ENCODE data around the gene NKPD1. TPM values are rescaled to one million over a fixed set of nuclear protein-coding genes. Genes with fewer than 3 reads are reported as not detected.

Gene NKPD1
- total and polyA plus RNA-seq, 3 donors from 2014 or later: 1.0 to 4.2 (median 1.3) TPM

DNA sequence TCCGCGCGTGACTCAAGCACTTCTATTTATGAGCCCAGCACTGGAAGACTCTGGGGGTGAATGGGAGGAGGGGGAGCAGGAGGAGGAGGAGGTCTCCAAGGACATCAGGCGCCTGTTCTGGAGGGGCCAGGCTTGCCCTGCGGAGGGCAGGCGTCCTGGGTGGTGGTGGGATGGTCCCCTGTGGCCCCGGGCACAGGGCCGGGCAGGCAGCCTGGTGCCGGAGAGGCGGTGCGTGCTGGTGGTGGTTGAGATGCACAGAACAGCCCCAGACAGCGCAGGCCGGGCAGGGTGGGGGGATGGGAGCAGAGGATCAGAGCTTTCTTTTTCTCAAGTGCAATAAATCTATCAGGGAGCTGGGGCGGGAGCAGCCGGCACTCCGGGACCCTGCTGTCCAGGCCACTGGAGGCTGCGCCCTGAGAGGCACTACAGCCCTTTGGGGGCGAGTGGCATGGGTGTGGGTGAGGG is 14.0 kb downstream of the NKPD1 start:
- intact Hi-C loops (cut with DNase I; ENCODE audit: low total_unique reads): no loop called here
- Histone ChIP-seq H3K27me3 (no peaks in the 10 kb centered on the region), H3K4me1 (peaks cover 7% of the 10 kb centered on the region), H3K36me3 (ENCODE audit: low read depth, missing control alignments) (no peaks in the 10 kb centered on the region), H3K4me3 (no peak overlapping the region), H3K27ac (no peak overlapping the region), H3K9me3 (no peaks in the 10 kb centered on the region)
- no peak for DNase-seq
- 84 to 91% methylated on average over 15 to 18 of the region's 18 CpGs for WGBS, 2 donors
- no peak for TF ChIP-seq POLR2A (IDR thresholded peaks at IDR 0.05)
- TF ChIP-seq, protein P1, sequence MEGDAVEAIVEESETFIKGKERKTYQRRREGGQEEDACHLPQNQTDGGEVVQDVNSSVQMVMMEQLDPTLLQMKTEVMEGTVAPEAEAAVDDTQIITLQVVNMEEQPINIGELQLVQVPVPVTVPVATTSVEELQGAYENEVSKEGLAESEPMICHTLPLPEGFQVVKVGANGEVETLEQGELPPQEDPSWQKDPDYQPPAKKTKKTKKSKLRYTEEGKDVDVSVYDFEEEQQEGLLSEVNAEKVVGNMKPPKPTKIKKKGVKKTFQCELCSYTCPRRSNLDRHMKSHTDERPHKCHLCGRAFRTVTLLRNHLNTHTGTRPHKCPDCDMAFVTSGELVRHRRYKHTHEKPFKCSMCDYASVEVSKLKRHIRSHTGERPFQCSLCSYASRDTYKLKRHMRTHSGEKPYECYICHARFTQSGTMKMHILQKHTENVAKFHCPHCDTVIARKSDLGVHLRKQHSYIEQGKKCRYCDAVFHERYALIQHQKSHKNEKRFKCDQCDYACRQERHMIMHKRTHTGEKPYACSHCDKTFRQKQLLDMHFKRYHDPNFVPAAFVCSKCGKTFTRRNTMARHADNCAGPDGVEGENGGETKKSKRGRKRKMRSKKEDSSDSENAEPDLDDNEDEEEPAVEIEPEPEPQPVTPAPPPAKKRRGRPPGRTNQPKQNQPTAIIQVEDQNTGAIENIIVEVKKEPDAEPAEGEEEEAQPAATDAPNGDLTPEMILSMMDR (IDR thresholded peaks at IDR 0.05): no peak

DNA sequence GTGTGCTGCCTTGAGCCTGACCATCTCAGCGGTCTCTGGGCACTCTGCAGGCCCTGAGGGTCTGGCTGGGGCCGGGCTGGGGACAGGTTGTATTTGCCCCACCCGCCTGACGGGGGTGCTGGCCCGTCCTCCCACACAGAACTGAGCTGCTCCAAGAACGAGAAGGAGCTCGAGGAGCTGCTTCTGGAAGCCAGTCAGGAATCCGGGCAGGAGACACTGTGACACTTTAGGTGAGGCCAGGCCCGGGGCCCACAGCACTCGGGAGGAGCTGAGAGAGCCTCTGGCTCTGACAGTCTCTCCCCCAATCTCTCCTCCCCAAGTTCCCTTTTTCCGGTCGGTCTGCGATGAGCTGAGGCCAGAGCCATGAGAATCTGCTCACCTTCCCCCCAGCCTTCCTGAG is 14.5 kb downstream of the NKPD1 start:
- intact Hi-C loops (cut with DNase I; ENCODE audit: low total_unique reads): no loop called here
- Histone ChIP-seq H3K27ac (no peak overlapping the region), H3K4me1 (peaks cover 7% of the 10 kb centered on the region), H3K36me3 (ENCODE audit: low read depth, missing control alignments) (no peaks in the 10 kb centered on the region), H3K4me3 (no peak overlapping the region), H3K27me3 (no peaks in the 10 kb centered on the region), H3K9me3 (no peaks in the 10 kb centered on the region)
- DNase-seq: peak; percentile 25
- TF ChIP-seq, protein P1 (IDR thresholded peaks at IDR 0.05): no peak
- no peak for TF ChIP-seq POLR2A (IDR thresholded peaks at IDR 0.05)
- 60 to 80% methylated on average over 1 to 10 of the region's 13 CpGs for WGBS, 2 donors

DNA sequence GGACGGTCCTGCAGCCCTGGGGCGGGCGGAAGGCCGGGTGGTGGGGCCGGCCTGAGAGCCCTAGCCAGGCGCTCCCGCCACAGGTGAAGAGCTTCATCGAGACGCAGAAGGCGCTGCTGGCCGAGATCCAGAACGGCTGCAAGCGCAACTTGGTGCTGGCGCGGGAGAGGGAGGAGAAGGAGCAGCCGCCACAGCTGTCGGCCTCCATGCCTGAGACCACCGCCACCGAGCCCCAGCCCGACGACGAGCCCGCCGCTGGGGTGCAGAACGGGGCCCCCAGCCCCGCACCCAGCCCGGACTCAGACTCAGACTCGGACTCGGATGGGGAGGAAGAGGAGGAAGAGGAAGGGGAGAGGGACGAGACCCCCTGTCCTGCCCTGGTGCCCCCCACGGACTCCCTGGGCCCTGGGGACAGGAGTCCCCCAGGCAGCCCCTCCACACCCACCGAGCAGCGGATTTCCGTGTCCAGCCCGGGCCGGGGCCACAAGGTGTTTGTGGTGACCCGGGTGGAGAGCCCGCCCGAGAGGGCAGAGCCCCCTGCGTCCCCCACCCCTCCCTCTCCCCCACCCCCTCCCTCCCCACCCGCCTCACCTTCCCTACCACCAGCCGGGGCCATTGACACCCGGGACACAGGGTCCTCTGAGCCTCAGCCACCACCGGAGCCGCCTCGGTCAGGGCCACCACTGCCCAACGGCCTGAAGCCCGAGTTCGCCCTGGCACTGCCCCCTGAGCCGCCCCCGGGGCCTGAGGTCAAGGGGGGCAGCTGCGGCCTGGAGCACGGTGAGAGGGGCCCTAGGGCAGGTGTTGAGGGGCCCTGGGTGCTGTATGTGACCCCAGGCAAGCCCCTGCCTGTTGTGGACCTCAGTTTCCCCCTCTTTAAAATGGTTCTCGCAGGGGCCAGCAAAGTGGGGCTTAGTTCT is 15.3 kb downstream of the NKPD1 start:
- no peaks in the 10 kb centered on the region for H3K9me3 ChIP-seq
- TF ChIP-seq POLR2A (IDR thresholded peaks at IDR 0.05): no peak
- TF ChIP-seq, protein P1 (IDR thresholded peaks at IDR 0.05): no peak
- H3K27ac ChIP-seq: no peak overlapping the region
- DNase-seq: no peak
- intact Hi-C loops (cut with DNase I; ENCODE audit: low total_unique reads): no loop called here
- H3K36me3 ChIP-seq (ENCODE audit: low read depth, missing control alignments): no peaks in the 10 kb centered on the region
- no peaks in the 10 kb centered on the region for H3K27me3 ChIP-seq
- WGBS, 2 donors: 51 to 92% methylated on average over 14 to 33 of the region's 54 CpGs
- no peak overlapping the region for H3K4me3 ChIP-seq
- H3K4me1 ChIP-seq: peaks cover 7% of the 10 kb centered on the region

DNA sequence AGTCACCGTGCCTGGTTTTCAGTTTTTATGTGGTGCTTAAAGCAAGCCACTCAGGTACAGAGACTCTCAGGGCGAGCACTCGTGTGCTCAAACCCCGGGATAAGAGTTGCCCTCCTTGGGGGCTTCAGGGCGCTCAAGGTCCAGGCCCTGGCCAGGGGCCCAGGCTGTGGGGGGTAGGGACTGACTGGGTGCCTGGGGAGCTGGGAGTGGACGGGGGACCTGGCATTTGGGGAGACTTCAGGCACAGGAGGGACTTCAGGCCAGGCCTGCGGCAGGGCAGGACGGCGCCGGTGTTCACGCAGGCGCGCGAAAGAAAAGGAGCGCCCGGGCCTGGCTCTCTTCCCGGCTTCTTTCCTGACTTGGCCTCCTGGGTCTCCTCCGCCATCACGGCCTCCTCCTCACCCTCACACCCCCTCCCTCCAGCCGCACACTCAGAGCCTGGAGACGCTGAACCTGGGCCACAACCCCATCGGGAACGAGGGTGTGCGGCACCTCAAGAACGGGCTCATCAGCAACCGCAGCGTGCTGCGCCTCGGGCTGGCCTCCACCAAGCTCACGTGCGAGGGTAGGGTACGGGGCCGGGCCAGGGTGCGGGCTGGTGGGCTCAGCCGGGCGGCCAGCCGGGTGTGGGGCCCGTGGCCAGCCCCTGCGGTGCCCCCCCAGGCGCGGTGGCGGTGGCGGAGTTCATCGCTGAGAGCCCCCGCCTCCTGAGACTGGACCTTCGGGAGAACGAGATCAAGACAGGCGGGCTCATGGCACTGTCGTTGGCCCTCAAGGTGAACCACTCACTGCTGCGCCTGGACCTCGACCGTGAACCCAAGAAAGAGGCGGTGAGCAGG is 16.1 kb downstream of the NKPD1 start:
- intact Hi-C loops (cut with DNase I; ENCODE audit: low total_unique reads): no loop called here
- TF ChIP-seq, protein P1 (IDR thresholded peaks at IDR 0.05): no peak
- TF ChIP-seq POLR2A (IDR thresholded peaks at IDR 0.05): no peak
- Histone ChIP-seq H3K4me3 (peak overlapping the region in 1 of 2 donors; percentile 13), H3K27ac (no peak overlapping the region), H3K36me3 (ENCODE audit: low read depth, missing control alignments) (no peaks in the 10 kb centered on the region), H3K4me1 (peaks cover 7% of the 10 kb centered on the region), H3K27me3 (no peaks in the 10 kb centered on the region), H3K9me3 (no peaks in the 10 kb centered on the region)
- 64 to 78% methylated on average over 29 to 40 of the region's 53 CpGs for WGBS, 2 donors
- DNase-seq: no peak
